GM23338 (cell line): ENCODE results near the gene GZF1. TPM values are rescaled to one million over a fixed set of nuclear protein-coding genes. Genes with fewer than 3 reads are reported as not detected.

Experiments
- ATAC-seq: fragments of 200-7000 bp; cut with Tn5 transposase; 3 replicates; pipeline ENCODE4 v1.9.1; 2020
- DNase-seq: peaks from one replicate; pipeline ENCODE4 v3.0.0-alpha.2; 2015; ENCODE audit warnings: low spot score
- H2AFZ ChIP-seq: fragments of 200-600 bp; sonication (generic); 2 replicates; pipeline ENCODE4 v1.8.0; 2016; ENCODE audit warnings: antibody characterized with exemption, mild to moderate bottlenecking, moderate library complexity
- H3F3A ChIP-seq: fragments of 200-600 bp; sonication (generic); replicated peaks from 2 replicates; pipeline ENCODE4 v1.8.0; 2017; ENCODE audit warnings: antibody characterized with exemption, mixed run types, low read depth
- H3K27ac ChIP-seq: fragments of 200-600 bp; sonication (generic); 2 replicates; pipeline ENCODE4 v1.6.1; 2016; ENCODE audit warnings: low read depth
- H3K27me3 ChIP-seq: fragments of 200-600 bp; sonication (generic); 2 replicates; pipeline ENCODE4 v1.8.0; 2016; ENCODE audit warnings: mild to moderate bottlenecking, mixed run types, moderate library complexity; ENCODE audit not compliant: insufficient read depth
- H3K36me3 ChIP-seq: fragments of 200-600 bp; sonication (generic); 2 replicates; pipeline ENCODE4 v1.8.0; 2016; ENCODE audit warnings: mild to moderate bottlenecking; ENCODE audit not compliant: insufficient read depth
- H3K4me1 ChIP-seq: fragments of 200-600 bp; sonication (generic); 2 replicates; pipeline ENCODE4 v1.8.0; 2016; ENCODE audit warnings: mild to moderate bottlenecking, moderate library complexity; ENCODE audit not compliant: insufficient read depth
- H3K4me2 ChIP-seq: fragments of 200-600 bp; sonication (generic); 2 replicates; pipeline ENCODE4 v1.7.1; 2017; ENCODE audit warnings: mixed run types
- H3K4me3 ChIP-seq: fragments of 200-600 bp; sonication (generic); 2 replicates; pipeline ENCODE4 v1.6.1; 2016; ENCODE audit warnings: mixed run types
- H3K79me2 ChIP-seq: fragments of 200-600 bp; sonication (generic); replicated peaks from 2 replicates; pipeline ENCODE4 v1.8.0; 2017; ENCODE audit warnings: mild to moderate bottlenecking; ENCODE audit not compliant: insufficient read depth
- H3K9me2 ChIP-seq: fragments of 200-600 bp; sonication (generic); 2 replicates; pipeline ENCODE4 v1.8.0; 2017; ENCODE audit not compliant: insufficient read depth
- H4K20me1 ChIP-seq: fragments of 200-600 bp; sonication (generic); replicated peaks from 2 replicates; pipeline ENCODE4 v1.8.0; 2017; ENCODE audit warnings: mild to moderate bottlenecking; ENCODE audit not compliant: insufficient read depth
- H3K27ac Mint-ChIP-seq: 2 replicates; pipeline ENCODE4 v1.8.0; 2020; ENCODE audit warnings: inconsistent platforms, mild to moderate bottlenecking, moderate library complexity, mixed read lengths
- H3K27me3 Mint-ChIP-seq: 3 replicates; pipeline ENCODE4 v1.8.0; 2022; ENCODE audit warnings: low read depth, mild to moderate bottlenecking, moderate library complexity, mixed read lengths, inconsistent platforms; ENCODE audit not compliant: insufficient read depth, poor library complexity
- H3K36me3 Mint-ChIP-seq: 3 replicates; pipeline ENCODE4 v1.8.0; 2021; ENCODE audit warnings: low read depth, mild to moderate bottlenecking, inconsistent platforms, moderate library complexity, mixed read lengths
- H3K4me1 Mint-ChIP-seq: 3 replicates; pipeline ENCODE4 v1.8.0; 2020; ENCODE audit warnings: mild to moderate bottlenecking, inconsistent platforms, mixed read lengths
- H3K4me3 Mint-ChIP-seq: 3 replicates; pipeline ENCODE4 v1.8.0; 2021; ENCODE audit warnings: moderate library complexity, mild to moderate bottlenecking, inconsistent platforms, mixed read lengths
- H3K9me3 Mint-ChIP-seq: 3 replicates; pipeline ENCODE4 v1.8.0; 2020; ENCODE audit warnings: moderate library complexity, mild to moderate bottlenecking, inconsistent platforms, mixed read lengths
- CREB1 ChIP-seq: fragments of 250-450 bp; sonication (Bioruptor Pico); IDR thresholded peaks from 2 replicates; pipeline ENCODE4 v1.5.0; 2020; ENCODE audit warnings: low read depth, mild to moderate bottlenecking, moderate library complexity
- EZH2 ChIP-seq: fragments of 200-600 bp; sonication (generic); IDR thresholded peaks from one replicate; pipeline ENCODE4 v1.8.0; 2017; ENCODE audit warnings: antibody characterized with exemption, mild to moderate bottlenecking, low read depth; ENCODE audit not compliant: unreplicated experiment
- EZH2phosphoT487 ChIP-seq: fragments of 200-600 bp; sonication (generic); IDR thresholded peaks from one replicate; pipeline ENCODE4 v1.8.1; 2018; ENCODE audit warnings: antibody characterized with exemption; ENCODE audit not compliant: unreplicated experiment
- JUNB ChIP-seq: IDR thresholded peaks from one replicate; pipeline ENCODE4 v1.6.1; 2016; ENCODE audit warnings: antibody characterized with exemption; ENCODE audit not compliant: unreplicated experiment
- NANOG ChIP-seq: IDR thresholded peaks from 2 replicates; pipeline ENCODE4 v1.6.1; 2016; ENCODE audit warnings: antibody characterized with exemption, borderline replicate concordance
- POLR2AphosphoS5 ChIP-seq: IDR thresholded peaks from 2 replicates; pipeline ENCODE4 v1.6.1; 2016; ENCODE audit warnings: antibody characterized with exemption, low read depth
- STAT1 ChIP-seq: IDR thresholded peaks from one replicate; pipeline ENCODE4 v1.6.1; 2016; ENCODE audit warnings: antibody characterized with exemption; ENCODE audit not compliant: unreplicated experiment
- ZNF114 ChIP-seq: fragments of 250-450 bp; sonication (Bioruptor Pico); IDR thresholded peaks from 2 replicates; pipeline ENCODE4 v1.5.0; 2020; ENCODE audit warnings: mild to moderate bottlenecking, moderate library complexity
- ZNF331 ChIP-seq: fragments of 250-450 bp; sonication (Bioruptor Pico); IDR thresholded peaks from 2 replicates; pipeline ENCODE4 v1.5.0; 2020; ENCODE audit warnings: low read depth, mild to moderate bottlenecking, moderate library complexity
- polyA plus RNA-seq: library from polyadenylated mRNA; unstranded; fragments of >200 nt; fragmentation: Nextera tagmentation; extraction: Ambion mirVana; gene quantifications from 2 replicates; pipeline ENCODE4 v1.2.1, GENCODE V29; 2016
- total RNA-seq: library from RNA; depleted of rRNA; stranded (reverse); fragments of >200 nt; shearing (Covaris generic); gene quantifications from 2 replicates; pipeline ENCODE4 v1.2.3, GENCODE V29; 2014
- TF ChIP-seq, protein P1 (sequence below): fragments of 250-450 bp; sonication (Bioruptor Pico); IDR thresholded peaks from 2 replicates; pipeline ENCODE4 v1.5.0; 2020; ENCODE audit warnings: mild to moderate bottlenecking, moderate library complexity
- TF ChIP-seq, protein P2 (sequence below), 2 experiments: fragments of 200-600 bp in 1 of 2; sonication (generic) in 1 of 2; conservative IDR thresholded peaks; 2 replicates each; pipeline versions ENCODE4 v1.5.1 to v1.6.1; 2016 to 2017; ENCODE audit warnings: antibody characterized with exemption in 2 of 2, low read depth in 2 of 2, mild to moderate bottlenecking in 2 of 2, moderate library complexity in 1 of 2
- TF ChIP-seq, protein P3 (sequence below): IDR thresholded peaks from 2 replicates; pipeline ENCODE4 v1.6.1; 2016; ENCODE audit warnings: antibody characterized with exemption
- TF ChIP-seq, protein P4 (sequence below): IDR thresholded peaks from one replicate; pipeline ENCODE4 v1.6.1; 2018; ENCODE audit warnings: antibody characterized with exemption; ENCODE audit not compliant: unreplicated experiment

Gene GZF1
- total and polyA plus RNA-seq, 2 experiments from 2014 or later = 4.2 to 15.7 TPM

DNA sequence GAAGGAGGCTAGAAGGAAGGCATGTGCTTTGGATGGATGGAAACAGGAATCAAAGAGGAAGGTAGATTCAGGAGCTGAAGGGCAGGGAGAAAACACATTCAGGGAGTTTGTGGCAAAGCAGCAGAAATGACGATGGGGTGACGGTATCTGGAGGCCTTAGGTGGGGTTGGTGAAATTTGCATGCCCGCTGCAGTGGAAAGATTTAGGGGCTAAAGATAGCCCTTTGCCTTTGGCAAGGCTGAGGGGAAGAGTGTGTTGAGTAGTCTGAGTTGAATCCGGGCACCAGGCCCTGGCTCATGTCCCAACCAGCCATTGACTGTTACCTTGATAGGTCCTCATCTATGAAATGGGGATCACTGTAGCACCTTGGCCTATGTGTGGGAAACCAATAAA is 1.3 kb downstream of the GZF1 start:
- Mint-ChIP-seq H3K4me3 (peak overlapping the region; percentile 90), H3K9me3 (no peaks in the 10 kb centered on the region), H3K36me3 (peaks cover 22% of the 10 kb centered on the region), H3K4me1 (peaks cover 37% of the 10 kb centered on the region), H3K27ac (no peak overlapping the region), H3K27me3 (peaks cover 22% of the 10 kb centered on the region)
- H3K9me2 ChIP-seq = no peaks in the 10 kb centered on the region
- peaks cover 19% of the 10 kb centered on the region for H4K20me1 ChIP-seq
- H2AFZ ChIP-seq = no peak overlapping the region
- H3K4me3 ChIP-seq = peak overlapping the region; percentile 95
- DNase-seq (no peak), ATAC-seq (no peak)
- peaks cover 51% of the 10 kb centered on the region for H3K79me2 ChIP-seq
- H3K4me1 ChIP-seq = peaks cover 22% of the 10 kb centered on the region; the same call in 1 of the 2 replicates
- H3K27me3 ChIP-seq = no peaks in the 10 kb centered on the region
- peaks cover 4% of the 10 kb centered on the region; the same call in 1 of the 2 replicates for H3F3A ChIP-seq
- TF ChIP-seq, protein P1, sequence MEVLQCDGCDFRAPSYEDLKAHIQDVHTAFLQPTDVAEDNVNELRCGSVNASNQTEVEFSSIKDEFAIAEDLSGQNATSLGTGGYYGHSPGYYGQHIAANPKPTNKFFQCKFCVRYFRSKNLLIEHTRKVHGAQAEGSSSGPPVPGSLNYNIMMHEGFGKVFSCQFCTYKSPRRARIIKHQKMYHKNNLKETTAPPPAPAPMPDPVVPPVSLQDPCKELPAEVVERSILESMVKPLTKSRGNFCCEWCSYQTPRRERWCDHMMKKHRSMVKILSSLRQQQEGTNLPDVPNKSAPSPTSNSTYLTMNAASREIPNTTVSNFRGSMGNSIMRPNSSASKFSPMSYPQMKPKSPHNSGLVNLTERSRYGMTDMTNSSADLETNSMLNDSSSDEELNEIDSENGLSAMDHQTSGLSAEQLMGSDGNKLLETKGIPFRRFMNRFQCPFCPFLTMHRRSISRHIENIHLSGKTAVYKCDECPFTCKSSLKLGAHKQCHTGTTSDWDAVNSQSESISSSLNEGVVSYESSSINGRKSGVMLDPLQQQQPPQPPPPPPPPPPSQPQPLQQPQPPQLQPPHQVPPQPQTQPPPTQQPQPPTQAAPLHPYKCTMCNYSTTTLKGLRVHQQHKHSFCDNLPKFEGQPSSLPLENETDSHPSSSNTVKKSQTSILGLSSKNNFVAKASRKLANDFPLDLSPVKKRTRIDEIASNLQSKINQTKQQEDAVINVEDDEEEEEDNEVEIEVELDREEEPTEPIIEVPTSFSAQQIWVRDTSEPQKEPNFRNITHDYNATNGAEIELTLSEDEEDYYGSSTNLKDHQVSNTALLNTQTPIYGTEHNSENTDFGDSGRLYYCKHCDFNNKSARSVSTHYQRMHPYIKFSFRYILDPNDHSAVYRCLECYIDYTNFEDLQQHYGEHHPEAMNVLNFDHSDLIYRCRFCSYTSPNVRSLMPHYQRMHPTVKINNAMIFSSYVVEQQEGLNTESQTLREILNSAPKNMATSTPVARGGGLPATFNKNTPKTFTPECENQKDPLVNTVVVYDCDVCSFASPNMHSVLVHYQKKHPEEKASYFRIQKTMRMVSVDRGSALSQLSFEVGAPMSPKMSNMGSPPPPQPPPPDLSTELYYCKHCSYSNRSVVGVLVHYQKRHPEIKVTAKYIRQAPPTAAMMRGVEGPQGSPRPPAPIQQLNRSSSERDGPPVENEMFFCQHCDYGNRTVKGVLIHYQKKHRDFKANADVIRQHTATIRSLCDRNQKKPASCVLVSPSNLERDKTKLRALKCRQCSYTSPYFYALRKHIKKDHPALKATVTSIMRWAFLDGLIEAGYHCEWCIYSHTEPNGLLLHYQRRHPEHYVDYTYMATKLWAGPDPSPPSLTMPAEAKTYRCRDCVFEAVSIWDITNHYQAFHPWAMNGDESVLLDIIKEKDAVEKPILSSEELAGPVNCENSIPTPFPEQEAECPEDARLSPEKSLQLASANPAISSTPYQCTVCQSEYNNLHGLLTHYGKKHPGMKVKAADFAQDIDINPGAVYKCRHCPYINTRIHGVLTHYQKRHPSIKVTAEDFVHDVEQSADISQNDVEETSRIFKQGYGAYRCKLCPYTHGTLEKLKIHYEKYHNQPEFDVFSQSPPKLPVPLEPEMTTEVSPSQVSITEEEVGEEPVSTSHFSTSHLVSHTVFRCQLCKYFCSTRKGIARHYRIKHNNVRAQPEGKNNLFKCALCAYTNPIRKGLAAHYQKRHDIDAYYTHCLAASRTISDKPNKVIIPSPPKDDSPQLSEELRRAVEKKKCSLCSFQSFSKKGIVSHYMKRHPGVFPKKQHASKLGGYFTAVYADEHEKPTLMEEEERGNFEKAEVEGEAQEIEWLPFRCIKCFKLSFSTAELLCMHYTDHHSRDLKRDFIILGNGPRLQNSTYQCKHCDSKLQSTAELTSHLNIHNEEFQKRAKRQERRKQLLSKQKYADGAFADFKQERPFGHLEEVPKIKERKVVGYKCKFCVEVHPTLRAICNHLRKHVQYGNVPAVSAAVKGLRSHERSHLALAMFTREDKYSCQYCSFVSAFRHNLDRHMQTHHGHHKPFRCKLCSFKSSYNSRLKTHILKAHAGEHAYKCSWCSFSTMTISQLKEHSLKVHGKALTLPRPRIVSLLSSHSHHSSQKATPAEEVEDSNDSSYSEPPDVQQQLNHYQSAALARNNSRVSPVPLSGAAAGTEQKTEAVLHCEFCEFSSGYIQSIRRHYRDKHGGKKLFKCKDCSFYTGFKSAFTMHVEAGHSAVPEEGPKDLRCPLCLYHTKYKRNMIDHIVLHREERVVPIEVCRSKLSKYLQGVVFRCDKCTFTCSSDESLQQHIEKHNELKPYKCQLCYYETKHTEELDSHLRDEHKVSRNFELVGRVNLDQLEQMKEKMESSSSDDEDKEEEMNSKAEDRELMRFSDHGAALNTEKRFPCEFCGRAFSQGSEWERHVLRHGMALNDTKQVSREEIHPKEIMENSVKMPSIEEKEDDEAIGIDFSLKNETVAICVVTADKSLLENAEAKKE = no peak
- TF ChIP-seq ZNF331 (CRISPR knock-in tag) (no peak), CREB1 (CRISPR knock-in tag) (no peak), JUNB (no peak), EZH2phosphoT487 (no peak), ZNF114 (no peak), NANOG (no peak), POLR2AphosphoS5 (no peak), EZH2 (no peak), STAT1 (no peak)
- TF ChIP-seq, protein P2, sequence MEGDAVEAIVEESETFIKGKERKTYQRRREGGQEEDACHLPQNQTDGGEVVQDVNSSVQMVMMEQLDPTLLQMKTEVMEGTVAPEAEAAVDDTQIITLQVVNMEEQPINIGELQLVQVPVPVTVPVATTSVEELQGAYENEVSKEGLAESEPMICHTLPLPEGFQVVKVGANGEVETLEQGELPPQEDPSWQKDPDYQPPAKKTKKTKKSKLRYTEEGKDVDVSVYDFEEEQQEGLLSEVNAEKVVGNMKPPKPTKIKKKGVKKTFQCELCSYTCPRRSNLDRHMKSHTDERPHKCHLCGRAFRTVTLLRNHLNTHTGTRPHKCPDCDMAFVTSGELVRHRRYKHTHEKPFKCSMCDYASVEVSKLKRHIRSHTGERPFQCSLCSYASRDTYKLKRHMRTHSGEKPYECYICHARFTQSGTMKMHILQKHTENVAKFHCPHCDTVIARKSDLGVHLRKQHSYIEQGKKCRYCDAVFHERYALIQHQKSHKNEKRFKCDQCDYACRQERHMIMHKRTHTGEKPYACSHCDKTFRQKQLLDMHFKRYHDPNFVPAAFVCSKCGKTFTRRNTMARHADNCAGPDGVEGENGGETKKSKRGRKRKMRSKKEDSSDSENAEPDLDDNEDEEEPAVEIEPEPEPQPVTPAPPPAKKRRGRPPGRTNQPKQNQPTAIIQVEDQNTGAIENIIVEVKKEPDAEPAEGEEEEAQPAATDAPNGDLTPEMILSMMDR (conservative IDR thresholded peaks at IDR 0.05; ENCODE audit: low read depth in 2 of 2) = no peak
- TF ChIP-seq, protein P3, sequence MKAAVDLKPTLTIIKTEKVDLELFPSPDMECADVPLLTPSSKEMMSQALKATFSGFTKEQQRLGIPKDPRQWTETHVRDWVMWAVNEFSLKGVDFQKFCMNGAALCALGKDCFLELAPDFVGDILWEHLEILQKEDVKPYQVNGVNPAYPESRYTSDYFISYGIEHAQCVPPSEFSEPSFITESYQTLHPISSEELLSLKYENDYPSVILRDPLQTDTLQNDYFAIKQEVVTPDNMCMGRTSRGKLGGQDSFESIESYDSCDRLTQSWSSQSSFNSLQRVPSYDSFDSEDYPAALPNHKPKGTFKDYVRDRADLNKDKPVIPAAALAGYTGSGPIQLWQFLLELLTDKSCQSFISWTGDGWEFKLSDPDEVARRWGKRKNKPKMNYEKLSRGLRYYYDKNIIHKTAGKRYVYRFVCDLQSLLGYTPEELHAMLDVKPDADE = no peak
- TF ChIP-seq, protein P4, sequence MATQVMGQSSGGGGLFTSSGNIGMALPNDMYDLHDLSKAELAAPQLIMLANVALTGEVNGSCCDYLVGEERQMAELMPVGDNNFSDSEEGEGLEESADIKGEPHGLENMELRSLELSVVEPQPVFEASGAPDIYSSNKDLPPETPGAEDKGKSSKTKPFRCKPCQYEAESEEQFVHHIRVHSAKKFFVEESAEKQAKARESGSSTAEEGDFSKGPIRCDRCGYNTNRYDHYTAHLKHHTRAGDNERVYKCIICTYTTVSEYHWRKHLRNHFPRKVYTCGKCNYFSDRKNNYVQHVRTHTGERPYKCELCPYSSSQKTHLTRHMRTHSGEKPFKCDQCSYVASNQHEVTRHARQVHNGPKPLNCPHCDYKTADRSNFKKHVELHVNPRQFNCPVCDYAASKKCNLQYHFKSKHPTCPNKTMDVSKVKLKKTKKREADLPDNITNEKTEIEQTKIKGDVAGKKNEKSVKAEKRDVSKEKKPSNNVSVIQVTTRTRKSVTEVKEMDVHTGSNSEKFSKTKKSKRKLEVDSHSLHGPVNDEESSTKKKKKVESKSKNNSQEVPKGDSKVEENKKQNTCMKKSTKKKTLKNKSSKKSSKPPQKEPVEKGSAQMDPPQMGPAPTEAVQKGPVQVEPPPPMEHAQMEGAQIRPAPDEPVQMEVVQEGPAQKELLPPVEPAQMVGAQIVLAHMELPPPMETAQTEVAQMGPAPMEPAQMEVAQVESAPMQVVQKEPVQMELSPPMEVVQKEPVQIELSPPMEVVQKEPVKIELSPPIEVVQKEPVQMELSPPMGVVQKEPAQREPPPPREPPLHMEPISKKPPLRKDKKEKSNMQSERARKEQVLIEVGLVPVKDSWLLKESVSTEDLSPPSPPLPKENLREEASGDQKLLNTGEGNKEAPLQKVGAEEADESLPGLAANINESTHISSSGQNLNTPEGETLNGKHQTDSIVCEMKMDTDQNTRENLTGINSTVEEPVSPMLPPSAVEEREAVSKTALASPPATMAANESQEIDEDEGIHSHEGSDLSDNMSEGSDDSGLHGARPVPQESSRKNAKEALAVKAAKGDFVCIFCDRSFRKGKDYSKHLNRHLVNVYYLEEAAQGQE = no peak
- no peaks in the 10 kb centered on the region for H3K36me3 ChIP-seq
- H3K4me2 ChIP-seq = peak overlapping the region; percentile 94
- no peak overlapping the region for H3K27ac ChIP-seq
